Head of caudate nucleus (tissue), 42 donors: Measurements from ENCODE around the gene RGS19.
"Not testable (repeated sequence)": the region's sequence is repeated elsewhere in the genome, so short reads cannot be mapped to it uniquely, and the experiment has no call there.

Source experiments
- DNase-seq, 42 donors: peaks; one replicate each; pipeline versions ENCODE4 v3.0.0 to v3.0.0-alpha.2; 2020 to 2021; ENCODE audit warnings: mixed read lengths in 7 of 42
- intact Hi-C: fragments of 100-400 bp; cut with DNase I; formaldehyde crosslinking; loops from one replicate; pipeline ENCODE4 v1.15.0; 2022

The RGS19 gene, protein sequence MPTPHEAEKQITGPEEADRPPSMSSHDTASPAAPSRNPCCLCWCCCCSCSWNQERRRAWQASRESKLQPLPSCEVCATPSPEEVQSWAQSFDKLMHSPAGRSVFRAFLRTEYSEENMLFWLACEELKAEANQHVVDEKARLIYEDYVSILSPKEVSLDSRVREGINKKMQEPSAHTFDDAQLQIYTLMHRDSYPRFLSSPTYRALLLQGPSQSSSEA

GRCh38 chr20:64079273-64080012 is at the start of gene RGS19:
Gene RGS19, minus strand, starts transcription at chr20:64079518. Its CDS starts 2,632 bp downstream, at chr20:64076886.
- DNase-seq = peak in 36 of 42 donors; percentile 27 to 79 (median 65)
- intact Hi-C loops = no loop called here

DNA sequence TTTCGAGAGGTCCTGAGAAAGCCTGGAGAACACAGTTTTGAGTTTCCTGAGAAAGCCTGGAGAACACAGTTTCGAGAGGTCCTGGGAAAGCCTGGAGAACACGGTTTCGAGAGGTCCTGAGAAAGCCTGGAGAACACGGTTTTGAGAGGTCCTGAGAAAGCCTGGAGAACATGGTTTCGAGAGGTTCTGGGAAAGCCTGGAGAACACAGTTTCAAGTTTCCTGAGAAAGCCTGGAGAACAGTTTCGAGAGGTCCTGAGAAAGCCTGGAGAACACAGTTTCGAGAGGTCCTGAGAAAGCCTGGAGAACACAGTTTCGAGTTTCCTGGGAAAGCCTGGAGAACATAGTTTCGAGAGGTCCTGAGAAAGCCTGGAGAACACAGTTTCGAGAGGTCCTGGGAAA is 44.2 kb upstream of the RGS19 start:
- DNase-seq = peak in 1 of 42 donors; percentile 2
- intact Hi-C loops = not testable (repeated sequence)

GRCh38 chr20:64122927-64123326 is 43.6 kb upstream of the RGS19 start:
- DNase-seq = peak in 1 of 42 donors; percentile 17
- intact Hi-C loops = not testable (repeated sequence)

- DNase-seq = peak in 2 of 42 donors; percentile 3 to 32
- intact Hi-C loops = no loop called here
Measured at GRCh38 chr20:64121586-64121985, 42.3 kb upstream of the RGS19 start.

DNA sequence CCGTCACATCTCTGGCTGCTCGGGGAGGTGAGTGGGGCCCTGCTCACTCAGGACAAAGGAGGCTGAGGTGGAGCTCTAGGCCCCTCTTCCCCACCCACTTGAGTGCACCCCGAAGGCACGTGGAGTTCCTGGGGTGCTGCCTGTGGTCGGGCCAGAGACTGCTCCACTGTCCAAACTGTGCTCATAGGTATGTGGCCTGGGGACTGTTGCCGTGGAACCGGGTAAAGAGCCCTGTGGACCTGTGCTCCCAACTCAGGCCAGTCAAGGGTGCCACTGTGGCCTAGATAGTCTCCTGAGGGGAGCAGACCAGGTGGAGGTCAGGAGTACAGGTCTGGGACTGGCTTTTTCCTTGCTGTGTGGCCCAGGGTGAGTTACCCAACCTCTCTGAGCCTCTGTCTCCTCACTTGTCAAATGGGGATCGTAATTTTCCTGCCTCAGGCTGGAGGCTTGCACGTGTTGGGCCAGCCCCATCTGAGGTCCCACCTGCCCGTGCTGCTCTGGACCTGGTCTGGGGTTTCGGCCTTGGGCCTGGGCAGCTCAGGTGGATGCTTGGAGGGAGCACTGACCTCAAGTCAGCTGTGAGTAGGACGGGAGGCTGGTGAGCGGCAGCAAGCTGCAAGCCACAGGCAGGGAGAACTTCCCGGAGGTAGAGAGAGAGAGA is 40.5 kb upstream of the RGS19 start:
- peak in 11 of 42 donors; percentile 10 to 43 (median 22) for DNase-seq
- intact Hi-C loops = no loop called here

GRCh38 chr20:64119301-64119680 is 40.0 kb upstream of the RGS19 start:
- DNase-seq = peak in 5 of 42 donors; percentile 4 to 19 (median 8)
- intact Hi-C loops = no loop called here

GRCh38 chr20:64117432-64117777 is 38.1 kb upstream of the RGS19 start:
- intact Hi-C loops, DNase-seq: not testable (repeated sequence)

GRCh38 chr20:64116541-64117431 is 37.5 kb upstream of the RGS19 start:
- DNase-seq = peak in 11 of 42 donors; percentile 0 to 29 (median 11)
- intact Hi-C loops = no loop called here

DNA sequence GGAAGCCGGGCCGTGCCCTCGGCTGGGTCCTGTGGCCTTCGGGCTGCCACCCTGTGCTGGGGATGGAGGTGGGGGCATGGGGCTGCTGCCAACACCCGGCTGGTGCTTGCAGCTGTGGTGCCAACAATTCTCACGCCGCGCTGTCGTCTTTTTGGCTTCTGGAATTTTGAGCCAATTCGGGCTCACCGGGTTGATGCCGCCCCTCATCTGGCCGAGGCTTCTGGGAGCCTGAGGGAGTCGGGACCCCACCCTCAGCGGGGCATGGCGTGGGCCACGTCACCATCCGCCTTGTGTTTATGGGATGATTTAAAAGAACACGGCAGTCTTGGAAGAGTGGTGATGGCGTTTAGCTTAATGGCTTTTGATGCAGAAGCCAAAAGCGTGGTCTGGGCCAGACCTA is 36.7 kb upstream of the RGS19 start:
- intact Hi-C loops = no loop called here
- peak in 14 of 42 donors; percentile 1 to 44 (median 16) for DNase-seq

DNA sequence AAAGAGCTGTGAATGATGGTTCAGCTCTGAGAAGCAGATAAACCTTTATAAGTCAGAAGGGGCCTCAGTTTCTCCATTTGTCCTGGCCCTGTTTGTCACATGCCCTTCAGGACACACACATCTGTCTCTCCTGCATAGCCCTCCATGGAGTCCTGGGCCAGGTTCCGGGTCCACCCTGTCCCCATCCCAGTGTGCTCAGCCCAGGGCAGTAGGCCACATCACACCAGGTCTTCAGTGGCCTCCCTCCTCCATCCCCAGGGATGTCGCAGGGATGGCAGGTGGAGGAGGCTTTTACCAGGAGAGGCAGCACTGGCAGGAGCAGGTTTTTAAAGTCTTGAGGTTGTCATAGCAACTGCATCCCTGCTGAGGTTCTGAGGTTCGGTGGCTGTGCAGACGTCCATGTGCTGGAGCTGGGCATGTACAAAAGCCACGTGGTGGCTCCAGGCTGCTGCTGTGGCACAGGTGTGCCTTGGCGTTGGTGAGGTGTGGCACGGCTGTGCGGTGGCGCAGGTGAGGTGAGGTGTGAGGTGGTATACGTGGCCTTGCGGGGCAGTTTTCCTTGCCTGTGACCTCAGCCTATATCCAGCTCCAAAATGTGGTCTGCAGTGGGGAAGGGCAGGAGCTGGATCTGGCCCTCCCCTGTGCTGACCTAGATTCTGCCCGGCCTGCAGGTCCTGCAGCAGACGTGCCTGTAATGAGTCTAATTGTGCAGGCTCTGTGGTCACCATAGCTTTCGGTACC is 36.0 kb upstream of the RGS19 start:
- intact Hi-C loops = no loop called here
- peak in 34 of 42 donors; percentile 35 to 87 (median 56) for DNase-seq

DNA sequence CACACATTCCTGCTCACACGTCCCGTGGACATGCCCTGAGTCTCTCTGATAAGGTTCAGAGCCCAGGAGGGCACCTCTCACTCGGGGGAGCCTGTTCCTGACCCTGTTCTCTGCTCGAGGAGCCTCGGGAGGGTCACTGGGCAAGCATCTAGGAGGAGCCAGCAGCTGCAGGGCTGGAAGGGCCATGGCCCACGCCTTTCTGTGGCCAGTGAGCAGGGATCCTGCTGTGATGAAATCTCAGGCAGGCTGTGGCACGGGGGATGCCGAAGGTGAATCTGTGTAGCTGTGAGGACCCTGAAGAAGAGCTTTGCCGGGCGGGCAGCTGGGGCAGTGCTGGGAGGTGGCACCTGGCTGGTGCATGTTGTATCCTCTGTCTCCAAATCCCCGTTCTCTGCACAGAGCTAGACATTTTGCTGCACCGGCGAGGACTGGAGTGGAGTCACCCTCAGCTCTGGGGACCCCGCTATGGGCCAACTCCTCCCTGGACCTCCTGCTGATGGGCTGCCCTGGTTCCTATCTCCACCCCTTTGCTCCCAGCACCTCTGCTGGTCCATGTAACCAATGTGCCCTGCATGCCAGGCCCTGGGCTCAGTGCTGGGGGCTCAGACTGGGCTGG is 35.1 kb upstream of the RGS19 start:
- intact Hi-C loops = no loop called here
- peak in 12 of 42 donors; percentile 1 to 42 (median 10) for DNase-seq

DNA sequence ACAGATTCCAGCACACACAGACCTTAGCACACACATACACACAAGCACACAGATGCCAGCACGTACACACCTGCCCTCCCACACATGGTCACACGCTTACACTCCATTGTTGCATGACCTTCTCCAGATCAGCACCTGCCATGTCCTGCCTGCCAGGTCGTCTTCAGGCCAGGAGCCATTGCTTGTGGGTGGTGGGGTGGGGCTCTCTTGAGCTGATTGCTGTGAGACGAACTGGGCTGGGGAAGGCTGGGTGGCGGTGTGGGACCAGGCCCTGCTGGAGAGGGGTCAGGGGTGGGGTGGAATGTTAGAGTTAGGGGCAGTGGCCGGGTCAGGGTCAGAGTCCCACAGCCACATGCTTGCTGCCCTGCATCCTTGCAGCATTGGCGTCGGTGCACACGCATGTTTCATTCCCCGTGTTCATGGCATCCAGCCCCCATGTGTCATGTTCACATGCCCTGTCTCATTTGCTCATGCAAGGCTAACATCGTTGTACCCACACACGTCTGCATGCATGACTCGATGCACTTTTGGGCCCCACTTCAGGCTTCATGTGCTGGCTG is 34.6 kb upstream of the RGS19 start:
- DNase-seq = peak in 14 of 42 donors; percentile 0 to 38 (median 14)
- intact Hi-C loops = no loop called here

DNA sequence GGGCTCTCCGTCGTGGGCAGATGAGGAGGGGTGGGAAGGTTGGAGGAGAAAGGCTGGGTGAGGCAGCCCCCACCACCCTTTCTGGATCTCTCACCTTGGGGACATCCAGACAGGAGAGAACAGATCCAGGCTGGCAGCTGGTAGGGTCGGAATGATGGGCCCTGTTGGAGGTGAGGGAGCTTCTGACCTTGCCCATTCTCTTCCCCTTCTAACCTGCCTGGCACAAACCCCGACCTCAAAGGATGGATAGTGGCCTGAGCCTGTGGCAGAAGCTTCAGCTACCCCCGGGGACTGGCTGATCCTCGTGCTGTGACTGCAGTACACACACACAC is 34.1 kb upstream of the RGS19 start:
- peak in 13 of 42 donors; percentile 1 to 38 (median 11) for DNase-seq
- intact Hi-C loops = no loop called here

GRCh38 chr20:64112691-64113443 is 33.5 kb upstream of the RGS19 start:
- peak in 15 of 42 donors; percentile 1 to 40 (median 6) for DNase-seq
- intact Hi-C loops = no loop called here

DNA sequence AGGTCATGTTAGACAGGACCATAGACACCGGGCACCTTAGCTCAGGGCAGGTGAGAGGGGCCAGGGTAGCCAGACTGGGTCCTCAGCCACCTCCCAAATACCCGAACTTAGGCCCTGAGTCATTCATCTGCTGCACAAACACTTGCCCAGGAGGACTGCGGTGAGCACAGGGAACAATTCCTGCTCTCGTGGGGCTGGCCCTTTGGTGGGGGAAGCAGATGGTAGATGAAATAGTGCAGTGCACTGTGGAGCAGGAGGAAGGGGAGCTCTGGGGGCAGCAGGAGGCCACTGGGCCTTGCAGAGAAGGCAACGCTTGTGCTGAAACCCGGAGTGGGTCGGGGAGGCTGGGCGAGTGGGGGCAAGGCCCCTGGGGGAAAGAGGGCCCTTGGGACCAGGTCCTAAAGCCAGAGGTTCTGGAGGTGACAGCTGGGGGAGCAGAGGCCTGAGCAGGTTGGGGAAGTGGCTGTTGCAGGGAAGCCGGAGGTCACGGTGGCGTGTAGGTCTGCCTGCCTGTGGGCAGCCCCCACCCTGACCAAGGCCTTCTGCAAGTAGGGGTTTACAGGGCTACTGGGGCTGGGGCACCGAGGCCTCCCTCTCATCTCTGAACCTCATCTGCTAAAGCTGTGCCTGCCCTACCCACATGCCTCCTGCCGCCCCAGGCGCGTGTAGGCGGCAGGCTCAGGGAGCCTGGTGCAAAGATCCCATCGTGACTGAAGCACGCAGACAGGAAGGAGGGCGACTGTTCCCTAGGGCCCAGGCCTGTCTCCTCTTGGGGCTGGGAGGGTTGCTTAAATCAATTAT is 32.7 kb upstream of the RGS19 start:
- peak in 36 of 42 donors; percentile 48 to 90 (median 68) for DNase-seq
- intact Hi-C loops = no loop called here

DNA sequence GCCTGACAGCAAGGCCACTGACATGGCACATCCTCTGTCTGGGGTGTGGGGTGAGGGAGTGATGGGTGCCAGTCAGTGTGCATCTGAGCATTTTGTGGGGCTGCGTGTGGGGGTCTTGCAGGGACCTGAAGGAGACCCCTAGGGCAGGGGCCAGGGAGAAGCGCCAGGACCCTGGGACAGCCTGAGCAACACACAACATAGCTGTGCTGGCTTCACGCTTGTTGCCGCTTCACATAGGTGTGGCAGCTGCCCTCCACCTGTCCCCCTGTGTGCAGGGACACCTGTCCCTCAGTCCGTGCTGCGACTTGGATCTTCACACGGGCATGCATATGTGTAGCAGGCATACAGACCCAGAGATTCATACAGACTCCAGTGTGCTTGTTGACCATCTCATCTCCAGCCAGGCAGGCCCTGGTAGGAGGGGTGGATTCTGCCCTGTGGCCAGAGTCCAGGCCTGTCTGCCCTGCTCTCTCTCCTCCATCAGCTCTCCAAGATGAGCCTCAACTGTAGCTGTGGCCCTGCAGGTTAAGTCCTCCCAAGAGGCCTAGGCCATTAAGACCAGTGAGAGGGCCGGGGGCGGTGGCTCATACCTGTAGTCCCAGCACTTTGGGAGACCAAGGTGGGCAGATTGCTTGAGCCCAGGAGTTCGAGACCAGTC is 31.2 kb upstream of the RGS19 start:
- intact Hi-C loops = no loop called here

More for the DNA sequence above, 31.2 kb upstream of the RGS19 start:
- peak in 18 of 42 donors; percentile 1 to 40 (median 11) for DNase-seq
